DND-41 (cell line): ENCODE data around the gene ZDHHC13.

ENCODE experiments used
- EZH2 ChIP-seq: IDR thresholded peaks from 3 replicates; pipeline ENCODE4 v1.6.1; 2012; ENCODE audit warnings: borderline replicate concordance, low read depth, mild to moderate bottlenecking, moderate library complexity, low read length, inconsistent platforms; ENCODE audit not compliant: severe bottlenecking
- TF ChIP-seq, protein P1 (sequence below): IDR thresholded peaks from 2 replicates; pipeline ENCODE4 v1.5.1; 2012; ENCODE audit warnings: borderline replicate concordance, low read length, moderate library complexity, mild to moderate bottlenecking; ENCODE audit not compliant: poor library complexity, severe bottlenecking; ENCODE audit errors: extremely low read depth

GRCh38 chr11:19187833-19188258, 70.9 kb downstream of the ZDHHC13 start:
- TF ChIP-seq EZH2: no peak
- TF ChIP-seq, protein P1, sequence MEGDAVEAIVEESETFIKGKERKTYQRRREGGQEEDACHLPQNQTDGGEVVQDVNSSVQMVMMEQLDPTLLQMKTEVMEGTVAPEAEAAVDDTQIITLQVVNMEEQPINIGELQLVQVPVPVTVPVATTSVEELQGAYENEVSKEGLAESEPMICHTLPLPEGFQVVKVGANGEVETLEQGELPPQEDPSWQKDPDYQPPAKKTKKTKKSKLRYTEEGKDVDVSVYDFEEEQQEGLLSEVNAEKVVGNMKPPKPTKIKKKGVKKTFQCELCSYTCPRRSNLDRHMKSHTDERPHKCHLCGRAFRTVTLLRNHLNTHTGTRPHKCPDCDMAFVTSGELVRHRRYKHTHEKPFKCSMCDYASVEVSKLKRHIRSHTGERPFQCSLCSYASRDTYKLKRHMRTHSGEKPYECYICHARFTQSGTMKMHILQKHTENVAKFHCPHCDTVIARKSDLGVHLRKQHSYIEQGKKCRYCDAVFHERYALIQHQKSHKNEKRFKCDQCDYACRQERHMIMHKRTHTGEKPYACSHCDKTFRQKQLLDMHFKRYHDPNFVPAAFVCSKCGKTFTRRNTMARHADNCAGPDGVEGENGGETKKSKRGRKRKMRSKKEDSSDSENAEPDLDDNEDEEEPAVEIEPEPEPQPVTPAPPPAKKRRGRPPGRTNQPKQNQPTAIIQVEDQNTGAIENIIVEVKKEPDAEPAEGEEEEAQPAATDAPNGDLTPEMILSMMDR: no peak
